ENCODE results near the gene ALS2.
"Not testable (repeated sequence)": the region's sequence is repeated elsewhere in the genome, so short reads cannot be mapped to it uniquely, and the experiment has no call there.

ALS2 gene

GRCh38 chr2:201671205-201671604, 109.5 kb downstream of the ALS2 start:
- DNase-seq, result not testable (repeated sequence)

- no peak for DNase-seq
Observed at GRCh38 chr2:201669865-201670264, 110.9 kb downstream of the ALS2 start.

GRCh38 chr2:201668402-201668910, 112.3 kb downstream of the ALS2 start:
- no peak for DNase-seq

GRCh38 chr2:201664334-201664733, 116.4 kb downstream of the ALS2 start:
- no peak for DNase-seq

GRCh38 chr2:201661366-201661765, 119.4 kb downstream of the ALS2 start:
- no peak for DNase-seq

GRCh38 chr2:201660293-201660895, 120.3 kb downstream of the ALS2 start:
- no peak for DNase-seq

GRCh38 chr2:201656740-201657139, 124.0 kb downstream of the ALS2 start:
- no peak for DNase-seq

GRCh38 chr2:201656102-201656501, 124.6 kb downstream of the ALS2 start:
- no peak for DNase-seq

- no peak for DNase-seq
Observed at GRCh38 chr2:201654616-201655384, 125.9 kb downstream of the ALS2 start.

- no peak for DNase-seq
Observed at GRCh38 chr2:201653221-201653620, 127.5 kb downstream of the ALS2 start.
